Effector memory CD8-positive, alpha-beta T cell (primary cell): ENCODE results near the gene VPS52.

Experiments
- ATAC-seq: fragments of 150-1000 bp; cut with Tn5 transposase; replicated peaks from 2 replicates; pipeline ENCODE4 v1.10.0; 2021; ENCODE audit warnings: mild to moderate bottlenecking, moderate library complexity
- DNase-seq, 3 experiments: peaks; one replicate each; pipeline ENCODE4 v3.0.0; 2021
- H3K27ac Mint-ChIP-seq, 2 donors: one replicate each; pipeline ENCODE4 v1.8.0; 2022; ENCODE audit warnings: mild to moderate bottlenecking in 2 of 2, mixed read lengths in 2 of 2, moderate library complexity in 2 of 2
- H3K27me3 Mint-ChIP-seq, 2 donors: one replicate each; pipeline ENCODE4 v1.8.0; 2022; ENCODE audit warnings: mixed read lengths in 2 of 2
- H3K36me3 Mint-ChIP-seq: one replicate; pipeline ENCODE4 v1.8.0; 2022; ENCODE audit warnings: mild to moderate bottlenecking, moderate library complexity, mixed read lengths; ENCODE audit not compliant: insufficient read depth
- H3K4me1 Mint-ChIP-seq, 2 donors: one replicate each; pipeline ENCODE4 v1.8.0; 2022; ENCODE audit warnings: low read depth in 2 of 2, mixed read lengths in 2 of 2
- H3K4me3 Mint-ChIP-seq, 2 donors: one replicate each; pipeline ENCODE4 v1.8.0; 2022; ENCODE audit warnings: mild to moderate bottlenecking in 2 of 2, mixed read lengths in 2 of 2, moderate library complexity in 2 of 2
- H3K9me3 Mint-ChIP-seq, 2 donors: one replicate each; pipeline ENCODE4 v1.8.0; 2022; ENCODE audit warnings: mixed read lengths in 2 of 2

Gene VPS52

GRCh38 chr6:33297406-33297955 lies 25.8 kb upstream of the VPS52 start:
- Mint-ChIP-seq H3K36me3 (peaks cover 77% of the 10 kb centered on the region), H3K4me3 (peak overlapping the region; percentile 97 to 98), H3K27ac (peak overlapping the region; percentile 97 to 98), H3K4me1 (peaks cover 23 to 41% of the 10 kb centered on the region in 2 donors), H3K9me3 (no peaks in the 10 kb centered on the region), H3K27me3 (no peaks in the 10 kb centered on the region)
- DNase-seq (no peak), ATAC-seq (no peak)

GRCh38 chr6:33296797-33297405 lies 25.2 kb upstream of the VPS52 start:
- Mint-ChIP-seq H3K27me3 (no peaks in the 10 kb centered on the region), H3K27ac (peak overlapping the region; percentile 69 to 98), H3K36me3 (peaks cover 74% of the 10 kb centered on the region), H3K9me3 (no peaks in the 10 kb centered on the region), H3K4me3 (peak overlapping the region; percentile 97 to 98), H3K4me1 (peaks cover 23 to 41% of the 10 kb centered on the region in 2 donors)
- no peak for DNase-seq
- ATAC-seq, result no peak

GRCh38 chr6:33295621-33296369 lies 24.1 kb upstream of the VPS52 start:
- Mint-ChIP-seq H3K4me3 (no peak overlapping the region), H3K27ac (no peak overlapping the region), H3K36me3 (peaks cover 70% of the 10 kb centered on the region), H3K27me3 (no peaks in the 10 kb centered on the region), H3K4me1 (peaks cover 27 to 42% of the 10 kb centered on the region in 2 donors), H3K9me3 (no peaks in the 10 kb centered on the region)
- ATAC-seq (no peak), DNase-seq (no peak)

- no peaks in the 10 kb centered on the region for H3K27me3 Mint-ChIP-seq
- DNase-seq (no peak), ATAC-seq (no peak)
- H3K4me3 Mint-ChIP-seq, result no peak overlapping the region
- peaks cover 27 to 44% of the 10 kb centered on the region in 2 donors for H3K4me1 Mint-ChIP-seq
- H3K9me3 Mint-ChIP-seq, result no peaks in the 10 kb centered on the region
- peaks cover 58% of the 10 kb centered on the region for H3K36me3 Mint-ChIP-seq
- no peak overlapping the region for H3K27ac Mint-ChIP-seq
Observed at GRCh38 chr6:33294086-33294823, 22.6 kb upstream of the VPS52 start.

- H3K4me1 Mint-ChIP-seq, result peaks cover 32 to 46% of the 10 kb centered on the region in 2 donors
- ATAC-seq (no peak), DNase-seq (no peak)
- H3K9me3 Mint-ChIP-seq, result no peaks in the 10 kb centered on the region
- no peak overlapping the region for H3K4me3 Mint-ChIP-seq
- peaks cover 51% of the 10 kb centered on the region for H3K36me3 Mint-ChIP-seq
- no peak overlapping the region for H3K27ac Mint-ChIP-seq
- H3K27me3 Mint-ChIP-seq, result no peaks in the 10 kb centered on the region
Observed at GRCh38 chr6:33292996-33293682, 21.5 kb upstream of the VPS52 start.

- Mint-ChIP-seq H3K4me1 (peaks cover 36 to 37% of the 10 kb centered on the region in 2 donors), H3K27ac (peak overlapping the region in 1 of 2 donors; percentile 93), H3K27me3 (no peaks in the 10 kb centered on the region), H3K36me3 (peaks cover 41% of the 10 kb centered on the region), H3K9me3 (no peaks in the 10 kb centered on the region), H3K4me3 (peak overlapping the region; percentile 88 to 96)
- no peak for DNase-seq
- no peak for ATAC-seq
Observed at GRCh38 chr6:33290459-33290858, 18.8 kb upstream of the VPS52 start.

- Mint-ChIP-seq H3K36me3 (peaks cover 35% of the 10 kb centered on the region), H3K9me3 (no peaks in the 10 kb centered on the region), H3K4me3 (peak overlapping the region; percentile 88 to 96), H3K4me1 (peaks cover 36 to 37% of the 10 kb centered on the region in 2 donors), H3K27ac (peak overlapping the region; percentile 93 to 95), H3K27me3 (no peaks in the 10 kb centered on the region)
- DNase-seq (no peak), ATAC-seq (peak; percentile 3)
Observed at GRCh38 chr6:33289784-33290315, 18.2 kb upstream of the VPS52 start.

GRCh38 chr6:33288921-33289783 lies 17.5 kb upstream of the VPS52 start, which contains the start of the genes PFDN6 and WDR46:
Gene PFDN6 (plus strand): TSS chr6:33289601. CDS start chr6:33289857, 256 bp downstream.
Gene WDR46 (minus strand): TSS chr6:33289239. CDS start chr6:33289170, 69 bp downstream.
- Mint-ChIP-seq H3K4me3 (peak within 1 kb of the TSS; percentile 88 to 96), H3K9me3 (no peaks in the 10 kb centered on the region), H3K27ac (peak within 1 kb of the TSS; percentile 93 to 95), H3K4me1 (peaks cover 36 to 37% of the 10 kb centered on the region in 2 donors), H3K36me3 (peaks cover 36% of the 10 kb centered on the region), H3K27me3 (no peaks in the 10 kb centered on the region)
- ATAC-seq (peak; percentile 95), DNase-seq (peak; percentile 77 to 87 (median 82))

- Mint-ChIP-seq H3K27me3 (no peaks in the 10 kb centered on the region), H3K36me3 (peaks cover 36% of the 10 kb centered on the region), H3K9me3 (no peaks in the 10 kb centered on the region), H3K27ac (peak overlapping the region; percentile 93 to 95), H3K4me3 (peak overlapping the region; percentile 88 to 96), H3K4me1 (peaks cover 35 to 36% of the 10 kb centered on the region in 2 donors)
- no peak for DNase-seq
- no peak for ATAC-seq
Observed at GRCh38 chr6:33288141-33288920, 16.7 kb upstream of the VPS52 start.

GRCh38 chr6:33286946-33287914 lies 15.6 kb upstream of the VPS52 start:
- H3K4me3 Mint-ChIP-seq, result peak overlapping the region; percentile 88 to 96
- DNase-seq (no peak), ATAC-seq (no peak)
- H3K4me1 Mint-ChIP-seq, result peaks cover 35 to 36% of the 10 kb centered on the region in 2 donors
- H3K9me3 Mint-ChIP-seq, result no peaks in the 10 kb centered on the region
- no peaks in the 10 kb centered on the region for H3K27me3 Mint-ChIP-seq
- peaks cover 40% of the 10 kb centered on the region for H3K36me3 Mint-ChIP-seq
- H3K27ac Mint-ChIP-seq, result peak overlapping the region in 1 of 2 donors; percentile 65
